Glutamatergic neuron (in vitro differentiated cells): Measurements from ENCODE around the gene ABCC10. TPM values are rescaled to one million over a fixed set of nuclear protein-coding genes. Genes with fewer than 3 reads are reported as not detected.

Experiments
- DNase-seq: peaks from one replicate; pipeline ENCODE4 v3.0.0; 2022
- H3K27ac Mint-ChIP-seq: one replicate; pipeline ENCODE4 v1.8.0; 2020; ENCODE audit warnings: mild to moderate bottlenecking, mixed read lengths, inconsistent platforms; ENCODE audit not compliant: unreplicated experiment
- H3K27me3 Mint-ChIP-seq: one replicate; pipeline ENCODE4 v1.8.0; 2020; ENCODE audit warnings: mild to moderate bottlenecking, moderate library complexity, mixed read lengths, inconsistent platforms; ENCODE audit not compliant: unreplicated experiment
- H3K36me3 Mint-ChIP-seq: one replicate; pipeline ENCODE4 v1.8.0; 2020; ENCODE audit warnings: mild to moderate bottlenecking, mixed read lengths, inconsistent platforms; ENCODE audit not compliant: unreplicated experiment
- H3K4me1 Mint-ChIP-seq: one replicate; pipeline ENCODE4 v1.8.0; 2020; ENCODE audit warnings: mild to moderate bottlenecking, low read depth, mixed read lengths, inconsistent platforms; ENCODE audit not compliant: unreplicated experiment
- H3K4me3 Mint-ChIP-seq: one replicate; pipeline ENCODE4 v1.8.0; 2020; ENCODE audit warnings: mild to moderate bottlenecking, mixed read lengths, inconsistent platforms; ENCODE audit not compliant: unreplicated experiment
- H3K9me3 Mint-ChIP-seq: one replicate; pipeline ENCODE4 v1.8.0; 2020; ENCODE audit warnings: mild to moderate bottlenecking, moderate library complexity, mixed read lengths, inconsistent platforms; ENCODE audit not compliant: unreplicated experiment
- total RNA-seq: library from RNA; stranded (reverse); fragmentation: NEBNext Ultra II Directional; extraction: Animal tissue kit (Norgen Biotek cat#: 25700); gene quantifications from one replicate; pipeline ENCODE4 v1.2.1, GENCODE V29; 2021; ENCODE audit not compliant: unreplicated experiment
- TF ChIP-seq, protein P1 (sequence below): fragments of 200-600 bp; sonication (generic); IDR thresholded peaks from one replicate; pipeline ENCODE4 v1.5.0; 2021; ENCODE audit not compliant: partially characterized antibody, unreplicated experiment

The ABCC10 gene
- total RNA-seq, 1 donor from 2014 or later = 94.8 TPM

GRCh38 chr6:43426928-43427405 lies 374 bp upstream of the ABCC10 start:
- peaks cover 12% of the 10 kb centered on the region for H3K9me3 Mint-ChIP-seq
- peaks cover 8% of the 10 kb centered on the region for H3K4me1 Mint-ChIP-seq
- H3K4me3 Mint-ChIP-seq = peak overlapping the region; percentile 85
- peak overlapping the region; percentile 97 for H3K27ac Mint-ChIP-seq
- DNase-seq = no peak
- H3K36me3 Mint-ChIP-seq = peaks cover 5% of the 10 kb centered on the region
- peaks cover 8% of the 10 kb centered on the region for H3K27me3 Mint-ChIP-seq
- TF ChIP-seq, protein P1, sequence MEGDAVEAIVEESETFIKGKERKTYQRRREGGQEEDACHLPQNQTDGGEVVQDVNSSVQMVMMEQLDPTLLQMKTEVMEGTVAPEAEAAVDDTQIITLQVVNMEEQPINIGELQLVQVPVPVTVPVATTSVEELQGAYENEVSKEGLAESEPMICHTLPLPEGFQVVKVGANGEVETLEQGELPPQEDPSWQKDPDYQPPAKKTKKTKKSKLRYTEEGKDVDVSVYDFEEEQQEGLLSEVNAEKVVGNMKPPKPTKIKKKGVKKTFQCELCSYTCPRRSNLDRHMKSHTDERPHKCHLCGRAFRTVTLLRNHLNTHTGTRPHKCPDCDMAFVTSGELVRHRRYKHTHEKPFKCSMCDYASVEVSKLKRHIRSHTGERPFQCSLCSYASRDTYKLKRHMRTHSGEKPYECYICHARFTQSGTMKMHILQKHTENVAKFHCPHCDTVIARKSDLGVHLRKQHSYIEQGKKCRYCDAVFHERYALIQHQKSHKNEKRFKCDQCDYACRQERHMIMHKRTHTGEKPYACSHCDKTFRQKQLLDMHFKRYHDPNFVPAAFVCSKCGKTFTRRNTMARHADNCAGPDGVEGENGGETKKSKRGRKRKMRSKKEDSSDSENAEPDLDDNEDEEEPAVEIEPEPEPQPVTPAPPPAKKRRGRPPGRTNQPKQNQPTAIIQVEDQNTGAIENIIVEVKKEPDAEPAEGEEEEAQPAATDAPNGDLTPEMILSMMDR = no peak

DNA sequence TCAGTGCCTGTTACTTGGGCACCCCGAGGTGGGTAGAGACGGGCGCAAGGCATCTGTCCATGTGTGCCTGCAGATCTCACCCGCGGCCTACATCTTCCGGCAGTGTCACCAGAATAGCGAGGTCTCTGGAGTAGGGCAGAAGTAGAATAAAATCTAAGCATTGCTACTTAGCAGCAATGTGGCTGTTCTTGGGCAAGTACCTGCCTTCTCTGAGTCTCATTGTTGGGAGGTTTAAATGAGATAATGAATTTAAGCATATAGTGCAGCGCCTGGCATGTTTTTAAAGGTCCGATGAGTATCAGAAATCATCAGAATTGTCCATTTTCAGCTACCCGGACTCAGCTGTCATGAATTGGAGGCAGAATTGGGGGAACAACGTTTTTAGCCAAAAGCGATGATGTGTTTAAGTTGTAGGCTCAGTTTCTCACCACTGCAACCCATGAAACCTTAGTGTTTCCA lies 800 bp downstream of the ABCC10 start:
- DNase-seq = no peak
- Mint-ChIP-seq H3K4me3 (peak overlapping the region; percentile 85), H3K36me3 (peaks cover 5% of the 10 kb centered on the region), H3K9me3 (peaks cover 12% of the 10 kb centered on the region), H3K4me1 (peaks cover 8% of the 10 kb centered on the region), H3K27ac (peak overlapping the region; percentile 97), H3K27me3 (peaks cover 8% of the 10 kb centered on the region)
- TF ChIP-seq, protein P1 = no peak

- Mint-ChIP-seq H3K9me3 (peaks cover 12% of the 10 kb centered on the region), H3K27ac (peak overlapping the region; percentile 97)
Observed at GRCh38 chr6:43428874-43429273, 1.5 kb downstream of the ABCC10 start.

GRCh38 chr6:43432009-43432945 lies 4.9 kb downstream of the ABCC10 start:
- Mint-ChIP-seq H3K9me3 (peaks cover 8% of the 10 kb centered on the region), H3K27me3 (peaks cover 6% of the 10 kb centered on the region), H3K27ac (no peak overlapping the region), H3K4me1 (peaks cover 6% of the 10 kb centered on the region), H3K4me3 (peak overlapping the region; percentile 68), H3K36me3 (peaks cover 5% of the 10 kb centered on the region)
- DNase-seq = no peak
- TF ChIP-seq, protein P1 = no peak

More at GRCh38 chr6:43428874-43429273, 1.5 kb downstream of the ABCC10 start:
- H3K27me3 Mint-ChIP-seq = peaks cover 8% of the 10 kb centered on the region
- no peak for DNase-seq
- H3K4me1 Mint-ChIP-seq = peaks cover 8% of the 10 kb centered on the region
- H3K4me3 Mint-ChIP-seq = peak overlapping the region; percentile 85
- H3K36me3 Mint-ChIP-seq = peaks cover 5% of the 10 kb centered on the region
- TF ChIP-seq, protein P1 = no peak

- DNase-seq = no peak
- H3K9me3 Mint-ChIP-seq = peaks cover 2% of the 10 kb centered on the region
- no peak overlapping the region for H3K27ac Mint-ChIP-seq
- no peak overlapping the region for H3K4me3 Mint-ChIP-seq
- TF ChIP-seq, protein P1 = no peak
- peaks cover 6% of the 10 kb centered on the region for H3K4me1 Mint-ChIP-seq
- peaks cover 5% of the 10 kb centered on the region for H3K36me3 Mint-ChIP-seq
- peaks cover 6% of the 10 kb centered on the region for H3K27me3 Mint-ChIP-seq
Observed at GRCh38 chr6:43433148-43433547, 5.8 kb downstream of the ABCC10 start.
